ENCODE measurements around the gene PLA2G15.

The PLA2G15 gene

DNA sequence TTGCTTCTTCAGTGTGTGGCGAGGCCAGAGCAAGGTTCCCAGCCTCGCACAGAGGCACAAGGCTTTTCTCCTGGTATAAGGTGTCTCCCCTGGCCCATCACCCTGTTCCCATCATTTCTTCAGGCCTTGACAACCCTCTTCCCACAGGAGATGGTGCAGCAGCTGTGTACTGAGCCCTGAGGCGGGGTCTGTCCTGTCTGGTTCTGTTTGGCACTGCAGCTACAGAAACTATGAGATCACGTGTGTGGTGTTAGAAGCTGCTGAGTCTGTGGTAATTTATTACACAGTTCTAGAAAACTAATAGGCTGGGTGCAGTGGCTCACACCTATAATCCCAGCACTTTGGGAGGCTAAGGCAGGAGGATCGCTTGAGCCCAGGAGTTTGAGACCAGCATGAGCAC, 7.2 kb downstream of the PLA2G15 start:
- no peak for DNase-seq (ENCODE audit: low read depth)

DNA sequence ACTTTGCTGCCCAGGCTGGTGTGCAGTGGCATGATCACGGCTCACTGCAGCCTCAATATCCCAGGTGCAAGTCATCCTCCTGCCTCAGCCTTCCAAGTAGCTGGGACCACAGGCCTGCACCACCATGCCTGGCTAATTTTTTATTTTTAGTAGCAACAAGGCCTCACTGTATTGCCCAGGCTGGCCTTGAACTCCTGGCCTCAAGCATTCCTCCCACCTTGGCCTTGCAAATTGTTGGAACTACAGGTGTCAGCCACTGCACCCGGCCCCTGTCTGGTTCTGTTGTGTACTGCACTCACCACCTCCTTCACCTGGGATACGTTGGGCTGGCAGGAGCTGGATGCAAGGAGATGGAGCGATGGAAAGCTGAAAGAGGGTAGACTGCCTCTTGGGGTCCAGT, 8.5 kb downstream of the PLA2G15 start:
- DNase-seq (ENCODE audit: low read depth) = no peak

DNA sequence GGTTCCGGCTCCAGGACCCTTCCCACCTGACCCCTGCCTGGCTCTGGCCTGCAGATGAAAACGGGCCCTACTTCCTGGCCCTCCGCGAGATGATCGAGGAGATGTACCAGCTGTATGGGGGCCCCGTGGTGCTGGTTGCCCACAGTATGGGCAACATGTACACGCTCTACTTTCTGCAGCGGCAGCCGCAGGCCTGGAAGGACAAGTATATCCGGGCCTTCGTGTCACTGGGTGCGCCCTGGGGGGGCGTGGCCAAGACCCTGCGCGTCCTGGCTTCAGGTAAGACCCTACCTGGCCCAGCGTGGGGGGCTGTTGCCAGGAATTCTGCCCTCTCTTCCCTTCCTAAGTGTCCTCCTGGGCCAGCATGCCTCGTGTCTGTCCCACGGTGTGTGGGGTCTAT, 10.5 kb downstream of the PLA2G15 start:
- no peak for DNase-seq (ENCODE audit: low read depth)

DNA sequence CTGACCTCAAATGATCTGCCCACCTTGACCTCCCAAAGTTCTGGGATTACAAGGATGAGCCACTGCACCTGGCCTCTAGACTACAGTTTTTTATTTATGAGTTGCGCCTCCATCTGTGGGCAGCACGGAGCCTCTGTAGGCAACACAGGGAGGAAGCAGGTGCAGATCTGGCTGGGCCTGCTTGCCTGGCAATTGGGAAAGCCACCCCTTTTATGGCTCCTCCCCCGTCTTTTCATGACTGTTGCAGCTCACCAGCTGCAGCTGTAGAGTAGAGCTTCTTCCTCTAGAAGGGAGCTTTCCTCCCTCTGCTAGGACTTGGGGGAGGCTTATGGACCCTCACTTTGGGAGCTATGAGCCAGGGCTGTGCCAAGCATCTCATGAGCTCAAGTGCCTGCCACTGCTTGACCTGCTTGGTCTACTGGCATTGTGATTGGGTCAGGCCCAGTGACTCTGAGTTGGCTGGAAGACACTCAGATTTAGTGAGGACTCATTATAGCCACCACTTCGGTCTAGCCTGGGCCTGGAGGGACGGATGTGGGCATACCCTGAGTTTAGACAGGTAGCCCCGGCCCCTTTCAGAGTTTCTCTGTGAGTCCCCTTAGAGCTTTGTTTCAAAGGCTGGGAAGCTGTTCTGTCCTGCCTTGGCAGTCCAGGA, 12.2 kb downstream of the PLA2G15 start:
- no peak for DNase-seq (ENCODE audit: low read depth)

DNA sequence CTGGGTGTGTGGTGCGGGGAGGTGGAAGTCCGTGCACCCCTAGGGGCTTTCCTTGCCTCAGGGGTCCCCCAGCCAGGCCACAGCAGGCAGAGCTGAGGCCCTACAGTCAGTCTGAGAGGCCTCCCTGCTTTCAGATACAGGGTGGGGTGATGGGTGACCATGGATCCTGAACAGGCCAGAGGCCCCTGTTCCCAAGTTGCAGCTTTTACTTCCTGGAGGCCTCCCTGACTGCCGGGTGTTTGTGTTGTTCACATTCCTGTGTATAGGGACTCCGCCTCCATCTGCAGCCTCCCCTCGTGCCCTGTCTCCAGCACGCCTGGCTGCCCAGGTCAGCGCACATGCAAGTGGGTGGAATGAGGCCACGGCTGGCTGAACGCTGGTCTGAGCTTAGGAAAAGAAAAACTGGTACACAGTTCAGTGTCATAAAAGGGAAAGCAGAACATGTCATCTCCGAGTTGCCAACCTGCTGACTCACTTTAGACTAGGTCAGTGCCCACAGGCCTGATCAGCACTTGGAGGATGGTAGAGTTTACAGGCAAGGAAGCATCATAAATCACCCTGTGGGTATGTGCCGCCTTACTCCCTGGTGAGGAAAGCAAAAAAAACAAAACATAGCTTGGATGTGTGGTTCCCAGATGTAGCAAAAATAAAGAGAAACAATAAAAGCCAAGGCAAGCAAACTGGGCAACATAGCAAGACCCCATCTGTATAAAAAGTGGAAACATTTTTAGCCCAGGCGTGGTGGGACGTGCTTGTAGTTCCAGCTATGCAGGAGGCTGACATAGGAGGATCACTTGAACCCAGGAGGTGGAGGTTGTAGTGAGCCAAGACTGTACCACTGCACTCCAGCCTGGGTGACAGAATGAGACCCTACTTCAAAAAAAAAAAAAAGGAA, 13.0 kb downstream of the PLA2G15 start:
- DNase-seq (ENCODE audit: low read depth) = no peak

DNA sequence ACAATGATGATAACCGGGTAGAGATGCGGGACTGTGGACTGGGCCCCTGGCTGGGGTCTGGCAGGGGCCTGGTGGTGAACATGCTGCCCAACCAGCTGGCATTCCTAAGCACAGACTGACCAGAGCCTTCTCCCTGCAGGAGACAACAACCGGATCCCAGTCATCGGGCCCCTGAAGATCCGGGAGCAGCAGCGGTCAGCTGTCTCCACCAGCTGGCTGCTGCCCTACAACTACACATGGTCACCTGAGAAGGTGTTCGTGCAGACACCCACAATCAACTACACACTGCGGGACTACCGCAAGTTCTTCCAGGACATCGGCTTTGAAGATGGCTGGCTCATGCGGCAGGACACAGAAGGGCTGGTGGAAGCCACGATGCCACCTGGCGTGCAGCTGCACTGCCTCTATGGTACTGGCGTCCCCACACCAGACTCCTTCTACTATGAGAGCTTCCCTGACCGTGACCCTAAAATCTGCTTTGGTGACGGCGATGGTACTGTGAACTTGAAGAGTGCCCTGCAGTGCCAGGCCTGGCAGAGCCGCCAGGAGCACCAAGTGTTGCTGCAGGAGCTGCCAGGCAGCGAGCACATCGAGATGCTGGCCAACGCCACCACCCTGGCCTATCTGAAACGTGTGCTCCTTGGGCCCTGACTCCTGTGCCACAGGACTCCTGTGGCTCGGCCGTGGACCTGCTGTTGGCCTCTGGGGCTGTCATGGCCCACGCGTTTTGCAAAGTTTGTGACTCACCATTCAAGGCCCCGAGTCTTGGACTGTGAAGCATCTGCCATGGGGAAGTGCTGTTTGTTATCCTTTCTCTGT, 14.0 kb downstream of the PLA2G15 start:
- DNase-seq (ENCODE audit: low read depth) = no peak

DNA sequence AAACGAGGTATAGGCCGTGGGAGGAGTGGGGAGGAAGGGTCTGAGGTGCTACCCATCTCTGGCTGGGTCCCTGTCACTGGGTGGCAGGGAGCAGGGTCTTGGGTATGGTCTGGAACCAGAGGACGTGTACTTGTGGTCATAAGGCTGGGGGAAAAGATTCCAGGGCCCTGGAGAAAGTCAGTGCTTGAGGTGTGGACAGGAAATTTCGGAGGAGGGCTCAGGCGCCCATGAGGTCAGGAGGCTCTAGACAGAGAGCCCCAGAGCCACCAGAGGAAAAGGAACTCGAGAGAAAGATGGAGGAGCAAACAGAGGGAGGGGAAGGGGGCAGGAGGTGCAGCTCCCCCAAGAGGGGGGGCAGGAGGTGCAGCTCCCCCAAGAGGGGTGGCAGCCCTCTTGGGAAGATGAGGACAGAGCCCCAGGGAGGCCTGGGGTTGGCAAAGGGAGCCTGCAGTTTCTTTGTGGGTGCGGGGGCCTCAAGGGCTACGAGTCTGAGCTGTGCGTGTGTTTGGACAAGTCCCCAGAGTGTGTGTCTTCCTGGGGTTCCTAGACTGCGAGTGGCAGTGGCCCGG, 18.5 kb downstream of the PLA2G15 start:
- DNase-seq (ENCODE audit: low read depth) = no peak

DNA sequence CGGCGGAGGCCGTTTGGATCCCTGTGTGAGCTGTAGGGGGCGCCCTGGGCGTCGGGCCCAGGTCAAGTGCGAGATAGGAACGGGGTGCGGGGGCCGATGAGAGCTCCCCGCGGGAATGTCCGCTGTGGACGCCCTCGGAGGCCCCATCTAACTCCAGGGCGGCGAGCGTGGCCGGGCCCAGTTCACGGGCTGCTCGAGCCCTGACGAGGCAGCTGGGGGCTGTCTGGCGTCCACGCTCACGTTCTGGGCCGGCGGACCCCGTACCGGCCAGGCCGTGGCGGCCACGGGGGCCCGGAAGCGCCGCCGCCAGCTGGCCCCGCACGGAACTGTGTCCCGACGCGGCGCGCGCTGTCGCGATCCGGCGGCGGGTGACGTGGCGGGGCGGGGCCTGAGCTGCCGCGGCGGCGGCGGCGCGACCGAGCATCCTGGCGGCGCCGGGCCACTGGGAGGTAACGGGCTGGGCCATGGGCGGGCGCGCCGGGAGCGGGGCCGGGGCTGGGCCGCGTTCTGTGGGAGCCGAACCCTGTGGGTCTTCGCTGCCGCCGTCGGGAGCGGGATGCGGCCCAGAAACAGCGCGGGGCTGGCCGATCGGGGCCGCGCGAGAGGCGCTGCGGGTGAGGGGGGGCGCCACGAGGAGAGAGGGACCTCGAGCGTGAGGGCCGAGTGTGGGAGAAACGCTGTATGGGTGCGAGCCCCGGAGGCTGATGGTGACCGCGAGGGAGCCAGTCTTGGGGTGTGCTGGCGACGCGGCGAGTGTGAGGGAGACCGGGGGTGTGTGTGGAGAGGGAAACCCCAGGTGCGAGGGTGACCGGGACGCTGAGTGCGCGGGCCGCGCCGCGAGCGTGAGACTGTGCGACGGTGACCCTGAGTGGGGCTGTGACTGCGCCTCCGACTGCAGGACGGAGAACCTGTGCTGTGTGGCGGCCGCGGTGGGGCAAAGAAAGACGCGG, 19.2 kb downstream of the PLA2G15 start, which contains the start of gene SLC7A6:
Gene SLC7A6, plus strand, starts transcription at position 399 of the 950 bp plus-strand sequence. CDS start 10,201 bp downstream, outside the sequence.
- peak; percentile 62 for DNase-seq (ENCODE audit: low read depth)

DNA sequence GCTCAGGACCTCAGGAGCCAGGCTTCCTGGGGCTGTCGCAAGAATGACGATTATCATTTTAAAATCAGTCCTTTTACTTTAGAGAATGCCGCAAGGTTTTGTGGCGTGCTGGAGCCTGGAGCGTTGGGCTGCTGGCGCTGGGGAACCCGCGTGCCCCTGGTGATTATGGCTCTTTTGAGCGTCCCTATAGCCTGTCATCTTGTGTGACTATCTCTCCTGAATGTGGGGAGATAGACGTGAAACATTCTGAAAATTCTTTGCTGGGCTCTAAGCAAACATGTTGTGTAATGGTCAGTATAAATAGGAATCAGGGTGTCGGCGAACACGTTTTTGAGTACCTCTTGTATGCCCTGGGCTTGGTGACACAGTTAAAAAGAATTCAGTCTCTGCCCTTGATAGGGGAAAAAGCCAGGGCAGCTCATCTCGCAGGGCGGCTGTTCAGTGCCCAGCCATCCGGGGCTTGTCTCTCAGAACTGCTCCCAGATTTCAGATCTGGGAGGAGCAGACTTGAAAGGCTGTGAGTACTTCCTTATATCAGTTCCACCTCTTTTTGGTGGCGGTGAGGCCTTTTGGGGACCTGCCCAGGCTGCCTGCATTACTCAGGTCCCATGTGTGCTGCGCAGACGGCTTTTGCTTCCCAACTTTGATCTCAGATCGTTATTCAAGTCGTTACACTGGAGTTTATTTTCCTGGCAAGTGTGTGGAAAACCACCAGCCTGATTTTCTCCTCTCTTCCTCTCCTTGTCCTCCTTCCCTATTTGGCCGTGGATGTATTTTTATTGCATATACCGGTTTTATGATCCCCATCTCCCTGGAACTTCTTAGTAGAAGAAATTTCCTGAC, 20.1 kb downstream of the PLA2G15 start:
- DNase-seq (ENCODE audit: low read depth) = no peak

DNA sequence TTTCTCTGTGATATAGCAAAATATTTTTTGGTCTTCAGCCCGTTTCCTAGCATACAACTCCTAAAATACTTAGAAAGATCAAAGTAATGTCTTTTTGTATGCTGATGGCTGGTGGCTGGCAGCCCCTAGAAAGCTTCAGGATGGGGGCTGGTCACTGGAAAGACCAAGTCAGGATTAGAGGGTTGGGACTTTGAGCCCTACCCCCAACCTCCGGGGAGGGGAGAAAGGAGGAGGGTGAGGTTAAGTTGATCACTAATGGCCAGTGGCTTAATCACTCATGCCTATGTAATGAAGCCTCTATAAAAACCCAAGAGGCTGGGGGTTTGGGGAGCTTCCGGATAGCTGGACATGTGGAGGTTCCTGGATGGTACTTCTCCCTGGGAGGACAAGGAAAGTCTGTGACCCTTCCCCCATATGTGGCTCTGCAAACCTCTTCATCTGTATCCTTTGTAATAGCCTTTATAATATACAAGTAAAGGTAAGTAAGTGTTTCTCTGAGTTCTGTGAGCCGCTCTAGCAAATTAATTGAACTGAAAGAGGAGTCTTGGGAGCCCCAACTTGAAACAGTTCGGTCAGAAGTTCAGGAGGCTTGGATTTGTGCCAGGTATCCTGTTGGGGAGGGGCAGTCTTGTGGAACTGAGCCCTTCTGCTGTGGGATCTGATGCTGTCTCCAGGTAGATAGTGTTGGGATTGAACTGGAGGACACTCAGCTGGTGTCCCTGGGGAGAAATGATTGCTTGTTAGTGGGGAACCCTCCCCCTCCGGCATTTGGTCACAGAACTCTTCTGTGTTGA, 22.6 kb downstream of the PLA2G15 start:
- no peak for DNase-seq (ENCODE audit: low read depth)

DNA sequence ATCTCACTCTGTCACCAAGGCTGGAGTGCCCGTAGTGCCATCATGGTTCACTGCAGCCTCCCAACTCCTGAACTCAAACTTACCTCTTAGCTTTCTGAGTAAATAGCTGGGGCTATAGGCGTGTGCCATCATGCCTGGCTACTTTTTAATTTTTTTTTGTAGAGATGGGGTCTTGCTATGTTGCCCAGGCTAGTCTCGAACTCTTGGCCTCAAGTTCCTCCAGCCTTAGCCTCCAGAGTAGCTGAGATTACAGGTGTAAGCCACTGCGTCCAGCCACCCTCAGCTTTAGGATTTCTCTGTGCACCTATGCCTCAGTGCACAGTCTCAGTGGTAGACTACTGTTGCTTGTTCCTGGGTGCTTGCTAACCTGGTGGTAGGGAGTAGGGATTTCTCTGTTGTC, 24.6 kb downstream of the PLA2G15 start:
- DNase-seq (ENCODE audit: low read depth) = no peak

DNA sequence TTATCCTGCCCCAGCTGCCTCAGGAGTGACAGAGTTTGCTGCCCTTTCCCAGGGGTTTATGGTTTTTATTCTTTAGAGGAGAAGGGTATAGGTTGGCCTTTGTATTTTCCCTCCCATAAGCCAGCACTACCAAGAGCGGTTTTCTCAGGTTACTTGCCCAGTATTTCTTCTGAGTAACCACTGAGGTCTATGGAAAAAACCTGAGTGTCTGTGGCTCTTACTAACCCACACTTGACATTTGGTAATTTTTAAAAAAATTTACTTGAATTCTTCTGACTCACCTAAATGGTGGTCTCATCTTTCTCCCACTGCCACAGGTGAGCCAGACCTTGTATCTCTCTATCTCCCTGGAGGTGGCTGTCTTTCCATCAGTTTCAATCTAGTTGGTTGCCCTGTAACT, 25.2 kb downstream of the PLA2G15 start:
- no peak for DNase-seq (ENCODE audit: low read depth)

DNA sequence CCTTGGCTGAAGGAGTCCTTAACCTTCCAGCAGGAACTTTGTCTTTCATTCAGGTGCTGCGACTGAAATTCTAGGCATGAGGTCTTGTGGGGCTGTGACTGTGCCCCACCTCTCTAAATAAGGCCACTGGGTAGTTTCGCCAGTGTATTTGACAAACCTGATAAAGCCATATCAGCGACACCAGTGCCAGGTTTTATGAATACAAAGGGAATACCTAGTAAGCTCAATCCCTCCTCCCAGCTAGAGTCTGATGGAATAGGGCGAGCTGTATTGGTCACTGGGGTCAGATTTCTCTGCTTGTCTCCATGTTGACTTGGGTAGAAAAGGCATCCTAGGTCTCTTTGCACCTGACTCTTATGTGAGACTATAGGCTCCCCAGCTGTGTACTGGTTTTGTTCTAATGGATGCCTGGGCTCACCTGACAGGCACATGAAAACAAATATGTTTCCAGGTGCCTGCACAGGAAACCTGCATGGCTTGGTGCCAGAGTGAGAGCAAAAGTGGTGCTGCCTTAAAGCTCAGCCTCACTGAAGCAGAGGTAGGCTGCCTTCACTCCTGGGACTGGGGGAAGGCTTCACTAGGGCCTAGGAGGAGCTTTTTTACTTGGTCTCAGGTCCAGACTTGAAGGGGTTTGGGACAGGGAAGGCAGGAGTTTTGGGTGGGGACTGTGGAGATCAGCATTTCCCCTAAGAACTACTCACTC, 27.5 kb downstream of the PLA2G15 start:
- DNase-seq (ENCODE audit: low read depth) = no peak

DNA sequence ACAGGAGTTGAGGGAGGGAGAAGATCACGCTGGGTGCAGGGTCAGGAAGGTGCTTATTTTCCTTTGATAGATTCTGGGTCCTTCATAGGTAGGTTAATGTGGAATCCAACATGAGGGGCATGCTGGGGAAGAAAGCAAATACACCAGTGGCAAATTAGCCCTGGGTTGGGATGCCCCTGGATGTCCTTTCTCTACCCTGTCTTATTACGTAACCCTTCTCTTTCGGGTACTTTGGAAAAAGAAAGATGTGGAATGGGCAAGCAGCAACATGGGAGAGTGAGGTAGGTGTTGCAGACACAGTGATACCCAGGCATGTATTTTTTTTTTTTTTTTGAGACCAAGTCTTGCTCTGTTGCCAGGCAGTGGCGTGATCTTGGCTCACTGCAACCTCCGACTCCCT, 28.3 kb downstream of the PLA2G15 start:
- no peak for DNase-seq (ENCODE audit: low read depth)

DNA sequence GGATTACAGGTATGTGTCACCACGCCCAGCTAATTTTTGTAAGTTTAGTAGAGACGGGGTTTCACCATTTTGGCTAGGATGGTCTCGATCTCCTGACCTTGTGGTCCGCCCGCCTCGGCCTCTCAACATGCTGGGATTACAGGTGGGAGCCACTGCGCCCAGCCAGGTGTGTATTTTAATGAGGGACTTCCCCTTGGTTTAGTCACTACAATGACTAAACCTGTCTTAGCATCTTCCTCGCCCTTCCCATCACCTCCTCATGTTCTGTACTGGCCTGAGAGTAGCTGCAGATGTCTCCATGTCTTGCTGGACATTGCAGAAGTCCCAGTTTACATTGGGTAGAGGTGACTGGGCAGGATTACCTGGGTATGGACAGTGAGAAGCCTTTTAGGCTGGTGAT, 28.7 kb downstream of the PLA2G15 start:
- DNase-seq (ENCODE audit: low read depth) = no peak

DNA sequence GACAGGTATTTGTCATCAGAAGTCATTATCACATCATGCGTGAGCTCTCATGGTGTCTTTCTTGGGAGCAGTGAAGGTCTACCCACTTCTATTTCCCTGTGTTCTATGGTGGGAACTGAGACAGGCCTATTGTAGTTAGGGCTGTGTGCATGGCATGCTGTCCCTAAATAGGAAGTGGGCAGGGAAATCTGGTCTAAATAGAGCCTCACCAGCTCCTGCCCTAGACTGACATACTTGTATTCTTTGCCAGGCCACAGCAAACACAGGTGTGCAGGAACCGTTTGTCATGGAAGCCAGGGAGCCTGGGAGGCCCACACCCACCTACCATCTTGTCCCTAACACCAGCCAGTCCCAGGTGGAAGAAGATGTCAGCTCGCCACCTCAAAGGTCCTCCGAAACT, 29.3 kb downstream of the PLA2G15 start:
- no peak for DNase-seq (ENCODE audit: low read depth)

DNA sequence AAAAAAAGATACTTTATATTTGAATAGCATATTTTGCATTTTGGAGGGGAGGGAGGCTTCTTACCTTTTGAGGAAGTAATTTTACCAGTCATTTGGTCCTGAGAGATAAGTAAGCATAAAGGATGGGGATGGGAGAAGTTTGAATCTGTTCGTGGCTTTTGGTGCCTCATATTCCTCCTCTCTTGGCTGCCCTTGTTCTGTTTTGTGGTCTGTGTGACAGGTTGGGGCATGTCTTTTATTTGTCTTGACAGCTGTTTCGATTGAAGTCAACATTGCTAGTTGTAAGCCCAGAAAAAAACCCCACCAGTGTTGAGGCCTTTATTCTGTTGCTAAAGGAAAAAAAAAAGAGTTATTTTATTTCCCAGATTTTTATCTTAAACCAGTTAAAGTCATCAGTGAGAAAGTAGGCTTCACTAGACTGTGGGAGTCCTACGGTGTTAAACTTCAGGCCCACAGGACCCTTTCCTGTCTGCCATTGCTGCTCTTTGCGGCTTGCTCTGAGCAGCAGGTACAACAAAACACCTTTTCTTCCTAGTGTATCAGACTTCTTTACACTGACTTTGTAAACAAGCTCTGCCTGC, 30.5 kb downstream of the PLA2G15 start:
- no peak for DNase-seq (ENCODE audit: low read depth)

DNA sequence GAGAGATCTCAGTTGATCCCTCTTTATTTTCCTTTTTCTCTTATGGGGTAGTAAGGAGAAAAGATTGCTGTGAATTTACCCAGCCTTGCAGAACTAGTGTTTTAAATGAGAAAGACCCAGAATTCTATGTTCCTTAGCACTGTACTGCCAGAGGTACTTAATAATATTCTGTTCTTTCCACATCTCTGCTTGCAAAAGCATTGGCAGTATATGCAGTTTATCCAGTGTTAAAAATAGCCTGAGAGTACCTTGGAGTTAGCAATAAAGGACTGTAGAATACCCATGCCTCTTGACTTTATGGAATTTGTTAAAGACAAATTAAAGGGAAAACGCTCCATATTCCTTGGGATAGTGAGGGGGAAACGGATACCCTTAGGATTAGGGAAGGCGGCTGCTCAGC, 31.1 kb downstream of the PLA2G15 start:
- DNase-seq (ENCODE audit: low read depth) = no peak

All from stimulated activated CD8-positive, alpha-beta memory T cell treated with anti-CD3 and anti-CD28 coated beads, Interleukin-12 subunit alpha, Interleukin-12 subunit beta, amount 100 ng/mL, for 1 hour (primary cell).